ENCODE measurements around the gene KLF5. TPM values are rescaled to one million over a fixed set of nuclear protein-coding genes. Genes with fewer than 3 reads are reported as not detected.

The KLF5 gene
- 76.1 TPM for total RNA-seq

- peak within 1 kb of the TSS; percentile 86 for H3K27ac ChIP-seq
- H3K27me3 ChIP-seq = no peaks in the 10 kb centered on the region
- no peaks in the 10 kb centered on the region for H3K9me3 ChIP-seq
- peak within 1 kb of the TSS; percentile 73 to 93 for H3K4me3 ChIP-seq
- intact Hi-C loops (cut with DNase I) = no loop called here
- TF ChIP-seq CTCF (IDR thresholded peaks at IDR 0.05) (no peak), POLR2AphosphoS5 (IDR thresholded peaks at IDR 0.05; ENCODE audit: insufficient read depth in 1 of 2, low read depth in 1 of 2) (peak; percentile 71 to 95), POLR2A (IDR thresholded peaks at IDR 0.05) (peak; percentile 90 to 94)
- peak; percentile 99 for DNase-seq (ENCODE audit: extremely low spot score in 2 of 2)
- peaks cover 0 to 8% of the 10 kb centered on the region in 2 donors for H3K36me3 ChIP-seq
- H3K4me1 ChIP-seq = peaks cover 7% of the 10 kb centered on the region
Measured at GRCh38 chr13:73058736-73059459, at the start of gene KLF5. TSS of gene KLF5 (plus strand) at chr13:73059005. CDS start at chr13:73059328, 323 bp downstream.

GRCh38 chr13:73011751-73012150, 47.1 kb upstream of the KLF5 start:
- H3K9me3 ChIP-seq = no peaks in the 10 kb centered on the region
- no peak overlapping the region for H3K27ac ChIP-seq
- peaks cover 0 to 3% of the 10 kb centered on the region in 2 donors for H3K36me3 ChIP-seq
- no peak overlapping the region for H3K4me3 ChIP-seq
- intact Hi-C loops (cut with DNase I) = no loop called here
- TF ChIP-seq CTCF (IDR thresholded peaks at IDR 0.05) (no peak), POLR2A (IDR thresholded peaks at IDR 0.05) (no peak), POLR2AphosphoS5 (IDR thresholded peaks at IDR 0.05; ENCODE audit: insufficient read depth in 1 of 2, low read depth in 1 of 2) (no peak)
- DNase-seq (ENCODE audit: extremely low spot score in 2 of 2) = no peak
- no peaks in the 10 kb centered on the region for H3K27me3 ChIP-seq
- H3K4me1 ChIP-seq = no peaks in the 10 kb centered on the region

- Histone ChIP-seq H3K27me3 (no peaks in the 10 kb centered on the region), H3K27ac (no peak overlapping the region), H3K4me3 (no peak overlapping the region), H3K36me3 (peaks cover 0 to 3% of the 10 kb centered on the region in 2 donors), H3K9me3 (no peaks in the 10 kb centered on the region), H3K4me1 (no peaks in the 10 kb centered on the region)
- TF ChIP-seq POLR2AphosphoS5 (IDR thresholded peaks at IDR 0.05; ENCODE audit: insufficient read depth in 1 of 2, low read depth in 1 of 2) (no peak), POLR2A (IDR thresholded peaks at IDR 0.05) (no peak), CTCF (IDR thresholded peaks at IDR 0.05) (no peak)
- no peak for DNase-seq (ENCODE audit: extremely low spot score in 2 of 2)
- intact Hi-C loops (cut with DNase I) = loop anchor here (2.0 kb wide), 1 partner anchor 39 kb away; no protein-coding TSS in a partner anchor
Measured at GRCh38 chr13:73015805-73016204, 43.0 kb upstream of the KLF5 start.

- Histone ChIP-seq H3K9me3 (no peaks in the 10 kb centered on the region), H3K36me3 (no peaks in the 10 kb centered on the region), H3K4me1 (no peaks in the 10 kb centered on the region), H3K27ac (no peak overlapping the region), H3K27me3 (no peaks in the 10 kb centered on the region), H3K4me3 (no peak overlapping the region)
- no peak for DNase-seq (ENCODE audit: extremely low spot score in 2 of 2)
- no peak for TF ChIP-seq POLR2A (IDR thresholded peaks at IDR 0.05)
- no peak for TF ChIP-seq CTCF (IDR thresholded peaks at IDR 0.05)
- TF ChIP-seq POLR2AphosphoS5 (IDR thresholded peaks at IDR 0.05; ENCODE audit: insufficient read depth in 1 of 2, low read depth in 1 of 2) = no peak
- intact Hi-C loops (cut with DNase I) = no loop called here
Measured at GRCh38 chr13:73018336-73018735, 40.5 kb upstream of the KLF5 start.
